ENCODE results near the gene HSPA2.

HSPA2 gene

DNA sequence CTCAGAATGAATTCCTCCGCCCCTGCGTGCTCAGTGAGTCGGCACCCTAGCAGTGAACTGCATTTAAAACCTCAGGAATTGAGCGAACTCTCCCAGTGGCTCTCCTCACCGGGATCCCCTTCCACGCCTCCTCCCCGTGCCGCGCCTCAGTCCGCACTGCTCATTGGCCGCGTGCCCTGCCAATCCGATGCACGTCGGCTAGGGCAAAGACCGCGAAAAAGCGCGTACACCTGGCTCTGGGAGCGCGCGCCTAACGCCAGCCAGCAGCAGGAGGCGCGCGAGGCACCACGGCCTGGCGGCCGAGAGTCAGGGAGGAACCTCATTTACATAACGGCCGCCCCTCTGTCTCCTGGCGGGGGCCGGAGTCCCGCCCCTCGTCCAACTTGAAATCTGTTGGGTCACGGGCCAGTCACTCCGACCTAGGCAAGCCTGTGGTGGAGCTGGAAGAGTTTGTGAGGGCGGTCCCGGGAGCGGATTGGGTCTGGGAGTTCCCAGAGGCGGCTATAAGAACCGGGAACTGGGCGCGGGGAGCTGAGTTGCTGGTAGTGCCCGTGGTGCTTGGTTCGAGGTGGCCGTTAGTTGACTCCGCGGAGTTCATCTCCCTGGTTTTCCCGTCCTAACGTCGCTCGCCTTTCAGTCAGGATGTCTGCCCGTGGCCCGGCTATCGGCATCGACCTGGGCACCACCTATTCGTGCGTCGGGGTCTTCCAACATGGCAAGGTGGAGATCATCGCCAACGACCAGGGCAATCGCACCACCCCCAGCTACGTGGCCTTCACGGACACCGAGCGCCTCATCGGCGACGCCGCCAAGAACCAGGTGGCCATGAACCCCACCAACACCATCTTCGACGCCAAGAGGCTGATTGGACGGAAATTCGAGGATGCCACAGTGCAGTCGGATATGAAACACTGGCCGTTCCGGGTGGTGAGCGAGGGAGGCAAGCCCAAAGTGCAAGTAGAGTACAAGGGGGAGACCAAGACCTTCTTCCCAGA lies at the start of gene HSPA2:
Gene HSPA2, plus strand, starts transcription at position 534 of the 995 bp plus-strand sequence. Its CDS starts 109 bp downstream, at position 643.
- H3K27ac ChIP-seq (ENCODE audit: low read depth in 2 of 2, low read length in 2 of 2): peak within 1 kb of the TSS; percentile 95 to 96
- H3K9me3 ChIP-seq (ENCODE audit: control insufficient read depth in 2 of 2, low read length in 2 of 2): peaks cover 0 to 3% of the 10 kb centered on the region in 2 donors
- no peaks in the 10 kb centered on the region for H3K27me3 ChIP-seq (ENCODE audit: control insufficient read depth in 2 of 2, insufficient read depth in 2 of 2, low read length in 2 of 2)
- peak within 1 kb of the TSS; percentile 55 to 65 for H3K9ac ChIP-seq (ENCODE audit: low read depth in 1 of 2, low read length in 2 of 2)
- H3K4me3 ChIP-seq (ENCODE audit: low read length in 2 of 2): peak within 1 kb of the TSS; percentile 73 to 84
- peaks cover 13 to 16% of the 10 kb centered on the region in 2 donors for H3K4me1 ChIP-seq (ENCODE audit: control insufficient read depth in 2 of 2, insufficient read depth in 2 of 2, low read length in 2 of 2)
- H3K36me3 ChIP-seq (ENCODE audit: control insufficient read depth in 2 of 2, insufficient read depth in 2 of 2, low read length in 2 of 2): no peaks in the 10 kb centered on the region

GRCh38 chr14:64491637-64492036 lies 48.9 kb upstream of the HSPA2 start:
- Histone ChIP-seq H3K36me3 (ENCODE audit: control insufficient read depth in 2 of 2, insufficient read depth in 2 of 2, low read length in 2 of 2) (peaks cover 8 to 20% of the 10 kb centered on the region in 2 donors), H3K4me3 (ENCODE audit: low read length in 2 of 2) (no peak overlapping the region), H3K9ac (ENCODE audit: low read depth in 1 of 2, low read length in 2 of 2) (no peak overlapping the region), H3K9me3 (ENCODE audit: control insufficient read depth in 2 of 2, low read length in 2 of 2) (no peaks in the 10 kb centered on the region), H3K27me3 (ENCODE audit: control insufficient read depth in 2 of 2, insufficient read depth in 2 of 2, low read length in 2 of 2) (no peaks in the 10 kb centered on the region), H3K27ac (ENCODE audit: low read depth in 2 of 2, low read length in 2 of 2) (no peak overlapping the region), H3K4me1 (ENCODE audit: control insufficient read depth in 2 of 2, insufficient read depth in 2 of 2, low read length in 2 of 2) (peaks cover 0 to 2% of the 10 kb centered on the region in 2 donors)

DNA sequence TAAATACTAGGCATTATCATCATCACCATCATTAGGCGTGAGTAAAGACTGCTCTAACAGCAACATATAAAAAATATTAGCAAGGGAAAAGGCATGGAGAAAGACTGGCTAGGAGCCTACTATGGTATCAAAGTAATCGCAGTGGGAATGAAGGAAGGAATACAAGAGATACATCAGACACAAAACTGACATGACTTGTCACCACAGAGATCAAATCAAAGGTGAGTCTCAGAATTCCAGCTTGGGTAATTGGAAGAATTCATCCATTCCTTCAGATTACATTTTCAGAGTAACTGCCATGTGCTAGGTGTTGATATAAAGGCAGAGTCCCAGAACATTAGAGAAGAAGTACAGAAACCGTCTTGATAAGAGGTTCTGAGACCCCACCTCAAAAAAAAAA lies 47.1 kb upstream of the HSPA2 start:
- no peaks in the 10 kb centered on the region for H3K27me3 ChIP-seq (ENCODE audit: control insufficient read depth in 2 of 2, insufficient read depth in 2 of 2, low read length in 2 of 2)
- no peaks in the 10 kb centered on the region for H3K9me3 ChIP-seq (ENCODE audit: control insufficient read depth in 2 of 2, low read length in 2 of 2)
- H3K27ac ChIP-seq (ENCODE audit: low read depth in 2 of 2, low read length in 2 of 2): no peak overlapping the region
- peaks cover 0 to 3% of the 10 kb centered on the region in 2 donors for H3K36me3 ChIP-seq (ENCODE audit: control insufficient read depth in 2 of 2, insufficient read depth in 2 of 2, low read length in 2 of 2)
- H3K9ac ChIP-seq (ENCODE audit: low read depth in 1 of 2, low read length in 2 of 2): no peak overlapping the region
- peaks cover 0 to 2% of the 10 kb centered on the region in 2 donors for H3K4me1 ChIP-seq (ENCODE audit: control insufficient read depth in 2 of 2, insufficient read depth in 2 of 2, low read length in 2 of 2)
- H3K4me3 ChIP-seq (ENCODE audit: low read length in 2 of 2): no peak overlapping the region

DNA sequence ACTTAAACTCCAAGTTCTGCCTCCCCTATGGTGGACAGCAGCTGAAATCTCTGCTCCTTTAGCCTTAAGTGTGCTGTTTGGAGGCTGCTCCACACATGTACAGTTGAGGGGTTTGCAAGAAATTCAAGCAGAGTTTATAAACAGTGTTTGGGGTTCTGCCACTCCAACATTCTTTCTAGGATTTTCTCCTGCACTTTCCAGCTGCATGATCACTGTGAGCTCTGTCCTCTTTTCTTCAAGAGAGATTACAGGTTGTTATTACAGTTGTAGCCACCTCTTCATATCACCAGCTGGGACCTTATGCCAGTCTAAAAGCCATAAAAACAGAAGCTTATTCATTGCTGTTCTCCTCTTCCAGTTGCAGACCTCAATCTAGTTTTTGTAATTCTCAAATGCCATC lies 45.3 kb upstream of the HSPA2 start:
- no peak overlapping the region for H3K9ac ChIP-seq (ENCODE audit: low read depth in 1 of 2, low read length in 2 of 2)
- no peaks in the 10 kb centered on the region for H3K9me3 ChIP-seq (ENCODE audit: control insufficient read depth in 2 of 2, low read length in 2 of 2)
- no peaks in the 10 kb centered on the region for H3K27me3 ChIP-seq (ENCODE audit: control insufficient read depth in 2 of 2, insufficient read depth in 2 of 2, low read length in 2 of 2)
- H3K27ac ChIP-seq (ENCODE audit: low read depth in 2 of 2, low read length in 2 of 2): no peak overlapping the region
- peaks cover 0 to 2% of the 10 kb centered on the region in 2 donors for H3K36me3 ChIP-seq (ENCODE audit: control insufficient read depth in 2 of 2, insufficient read depth in 2 of 2, low read length in 2 of 2)
- no peak overlapping the region for H3K4me3 ChIP-seq (ENCODE audit: low read length in 2 of 2)
- no peaks in the 10 kb centered on the region for H3K4me1 ChIP-seq (ENCODE audit: control insufficient read depth in 2 of 2, insufficient read depth in 2 of 2, low read length in 2 of 2)

DNA sequence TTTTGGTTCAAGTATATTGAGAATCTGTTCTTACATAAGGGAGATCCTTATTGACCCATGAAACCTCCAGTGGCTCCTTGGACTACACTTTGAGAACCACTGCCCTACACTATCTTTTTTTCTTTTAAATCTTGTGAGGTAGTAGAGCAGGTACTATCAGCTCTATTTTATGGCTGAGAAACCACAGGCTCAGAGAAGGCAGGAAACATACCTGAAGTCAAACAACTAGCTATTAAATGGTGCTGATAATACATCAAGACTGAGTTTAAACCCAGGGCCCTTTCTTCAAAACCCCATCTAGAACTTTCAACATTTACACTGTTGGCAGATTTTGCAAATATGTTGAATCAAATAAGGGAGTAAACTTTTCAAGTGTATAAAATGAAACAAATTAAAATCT lies 43.8 kb upstream of the HSPA2 start:
- Histone ChIP-seq H3K4me3 (ENCODE audit: low read length in 2 of 2) (no peak overlapping the region), H3K27ac (ENCODE audit: low read depth in 2 of 2, low read length in 2 of 2) (no peak overlapping the region), H3K9me3 (ENCODE audit: control insufficient read depth in 2 of 2, low read length in 2 of 2) (no peaks in the 10 kb centered on the region), H3K9ac (ENCODE audit: low read depth in 1 of 2, low read length in 2 of 2) (no peak overlapping the region), H3K4me1 (ENCODE audit: control insufficient read depth in 2 of 2, insufficient read depth in 2 of 2, low read length in 2 of 2) (peaks cover 6 to 8% of the 10 kb centered on the region in 2 donors), H3K36me3 (ENCODE audit: control insufficient read depth in 2 of 2, insufficient read depth in 2 of 2, low read length in 2 of 2) (peaks cover 0 to 1% of the 10 kb centered on the region in 2 donors), H3K27me3 (ENCODE audit: control insufficient read depth in 2 of 2, insufficient read depth in 2 of 2, low read length in 2 of 2) (no peaks in the 10 kb centered on the region)

GRCh38 chr14:64500088-64500487 lies 40.5 kb upstream of the HSPA2 start:
- Histone ChIP-seq H3K4me1 (ENCODE audit: control insufficient read depth in 2 of 2, insufficient read depth in 2 of 2, low read length in 2 of 2) (peaks cover 16 to 20% of the 10 kb centered on the region in 2 donors), H3K9ac (ENCODE audit: low read depth in 1 of 2, low read length in 2 of 2) (no peak overlapping the region), H3K27ac (ENCODE audit: low read depth in 2 of 2, low read length in 2 of 2) (no peak overlapping the region), H3K36me3 (ENCODE audit: control insufficient read depth in 2 of 2, insufficient read depth in 2 of 2, low read length in 2 of 2) (no peaks in the 10 kb centered on the region), H3K4me3 (ENCODE audit: low read length in 2 of 2) (no peak overlapping the region), H3K27me3 (ENCODE audit: control insufficient read depth in 2 of 2, insufficient read depth in 2 of 2, low read length in 2 of 2) (no peaks in the 10 kb centered on the region), H3K9me3 (ENCODE audit: control insufficient read depth in 2 of 2, low read length in 2 of 2) (no peaks in the 10 kb centered on the region)

- H3K36me3 ChIP-seq (ENCODE audit: control insufficient read depth in 2 of 2, insufficient read depth in 2 of 2, low read length in 2 of 2): no peaks in the 10 kb centered on the region
- no peaks in the 10 kb centered on the region for H3K9me3 ChIP-seq (ENCODE audit: control insufficient read depth in 2 of 2, low read length in 2 of 2)
- peaks cover 18 to 22% of the 10 kb centered on the region in 2 donors for H3K4me1 ChIP-seq (ENCODE audit: control insufficient read depth in 2 of 2, insufficient read depth in 2 of 2, low read length in 2 of 2)
- H3K9ac ChIP-seq (ENCODE audit: low read depth in 1 of 2, low read length in 2 of 2): peak overlapping the region; percentile 97 to 98
- H3K27me3 ChIP-seq (ENCODE audit: control insufficient read depth in 2 of 2, insufficient read depth in 2 of 2, low read length in 2 of 2): no peaks in the 10 kb centered on the region
- H3K27ac ChIP-seq (ENCODE audit: low read depth in 2 of 2, low read length in 2 of 2): peak overlapping the region; percentile 99 to 100
- H3K4me3 ChIP-seq (ENCODE audit: low read length in 2 of 2): peak overlapping the region; percentile 77 to 88
Measured at GRCh38 chr14:64501411-64502171, 39.0 kb upstream of the HSPA2 start.

DNA sequence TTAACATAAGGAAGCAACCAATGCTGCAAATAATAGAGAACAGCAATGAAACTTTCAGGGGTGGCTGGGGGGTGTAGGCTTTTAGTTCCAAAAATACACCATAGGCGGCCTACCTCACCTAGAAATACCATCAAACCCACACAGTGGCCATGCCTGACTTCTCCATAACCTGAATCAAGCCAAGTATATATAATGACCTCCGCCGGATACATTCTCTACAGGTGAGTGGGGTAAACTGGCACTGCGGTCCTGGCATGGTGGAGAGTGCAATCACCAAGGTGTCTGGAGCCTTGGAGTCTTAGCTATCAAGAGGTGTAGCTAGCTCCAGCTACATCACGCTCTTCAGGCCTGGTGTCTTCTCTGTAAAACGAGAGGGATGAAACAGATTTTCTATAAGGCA lies 38.1 kb upstream of the HSPA2 start:
- Histone ChIP-seq H3K4me3 (ENCODE audit: low read length in 2 of 2) (peak overlapping the region; percentile 77 to 88), H3K4me1 (ENCODE audit: control insufficient read depth in 2 of 2, insufficient read depth in 2 of 2, low read length in 2 of 2) (peaks cover 25% of the 10 kb centered on the region in 2 donors), H3K9ac (ENCODE audit: low read depth in 1 of 2, low read length in 2 of 2) (peak overlapping the region; percentile 97 to 98), H3K9me3 (ENCODE audit: control insufficient read depth in 2 of 2, low read length in 2 of 2) (no peaks in the 10 kb centered on the region), H3K27ac (ENCODE audit: low read depth in 2 of 2, low read length in 2 of 2) (peak overlapping the region; percentile 99 to 100), H3K27me3 (ENCODE audit: control insufficient read depth in 2 of 2, insufficient read depth in 2 of 2, low read length in 2 of 2) (no peaks in the 10 kb centered on the region), H3K36me3 (ENCODE audit: control insufficient read depth in 2 of 2, insufficient read depth in 2 of 2, low read length in 2 of 2) (no peaks in the 10 kb centered on the region)

GRCh38 chr14:64502887-64503433 lies 37.6 kb upstream of the HSPA2 start:
- H3K27me3 ChIP-seq (ENCODE audit: control insufficient read depth in 2 of 2, insufficient read depth in 2 of 2, low read length in 2 of 2): no peaks in the 10 kb centered on the region
- H3K36me3 ChIP-seq (ENCODE audit: control insufficient read depth in 2 of 2, insufficient read depth in 2 of 2, low read length in 2 of 2): no peaks in the 10 kb centered on the region
- H3K27ac ChIP-seq (ENCODE audit: low read depth in 2 of 2, low read length in 2 of 2): peak overlapping the region; percentile 99 to 100
- H3K4me3 ChIP-seq (ENCODE audit: low read length in 2 of 2): peak overlapping the region; percentile 77 to 88
- peak overlapping the region; percentile 97 to 98 for H3K9ac ChIP-seq (ENCODE audit: low read depth in 1 of 2, low read length in 2 of 2)
- H3K9me3 ChIP-seq (ENCODE audit: control insufficient read depth in 2 of 2, low read length in 2 of 2): no peaks in the 10 kb centered on the region
- peaks cover 25 to 29% of the 10 kb centered on the region in 2 donors for H3K4me1 ChIP-seq (ENCODE audit: control insufficient read depth in 2 of 2, insufficient read depth in 2 of 2, low read length in 2 of 2)
